HCT116 (cell line): ENCODE results near the gene OSBPL10. TPM values are rescaled to one million over a fixed set of nuclear protein-coding genes. Genes with fewer than 3 reads are reported as not detected.

Experiments used
- ATAC-seq: fragments of 200-7000 bp; cut with Tn5 transposase; 2 replicates; pipeline ENCODE4 v1.9.1; 2020; ENCODE audit warnings: mild to moderate bottlenecking, moderate library complexity
- BruUV-seq: library from RNA; stranded (reverse); fragments of 400-500 nt; replicated peaks from 2 replicates; lab custom pipeline; 2021; lab: Mats Ljungman, UMichigan
- CTCF ChIA-PET: fragments of 300-600 bp; sonication (Branson Sonifier 250); formaldehyde crosslinking; loops from one replicate; lab custom pipeline; 2021; ENCODE audit warnings: antibody characterized with exemption; lab: Charles Lee
- POLR2A ChIA-PET: fragments of 300-600, 350-600 bp; sonication (Branson Sonifier 250); formaldehyde crosslinking; loops from one replicate; lab custom pipeline; 2021; ENCODE audit warnings: antibody characterized with exemption; lab: Charles Lee
- RAD21 ChIA-PET, 2 experiments: fragments of 300-600 bp; sonication (Branson Sonifier 250); formaldehyde crosslinking; loops; one replicate each; lab custom pipeline; 2023; ENCODE audit warnings: low total read pairs in 2 of 2; ENCODE audit not compliant: uncharacterized antibody in 2 of 2, unreplicated experiment in 2 of 2, low non-redundant PET in 1 of 2; lab: Charles Lee
- DNase-seq: peaks from one replicate; pipeline ENCODE4 v3.0.0-alpha.2; 2010; ENCODE audit warnings: low read depth, low spot score
- H2AFZ ChIP-seq: fragments of 200-600 bp; shearing (Covaris generic), sonication (generic); 2 replicates; pipeline ENCODE4 v1.6.1; 2017; ENCODE audit warnings: low read depth, mixed run types, mixed read lengths, antibody characterized with exemption, low read length; ENCODE audit not compliant: poor library complexity, severe bottlenecking
- H3K27ac ChIP-seq: 2 replicates; pipeline ENCODE4 v1.5.1; 2012; ENCODE audit warnings: low read depth, low read length
- H3K27me3 ChIP-seq: fragments of 200-600 bp; sonication (generic); 2 replicates; pipeline ENCODE4 v1.6.1; 2016; ENCODE audit warnings: mixed run types, low read length, mixed read lengths; ENCODE audit not compliant: insufficient read depth
- H3K36me3 ChIP-seq, 2 experiments: fragments of 200-500 bp in 1 of 2; fragments of 200-600 bp in 1 of 2; sonication (Bioruptor generic) in 1 of 2; sonication (generic) in 1 of 2; 2 replicates each; pipeline versions ENCODE4 v1.5.1 to v1.6.1; 2014 to 2016; ENCODE audit warnings: low read length in 2 of 2, inconsistent platforms in 1 of 2, mixed read lengths in 1 of 2, mixed run types in 1 of 2; ENCODE audit not compliant: insufficient read depth in 2 of 2, control insufficient read depth in 1 of 2
- H3K4me1 ChIP-seq, 2 experiments: fragments of 200-600 bp in 1 of 2; sonication (generic) in 1 of 2; 2 replicates each; pipeline versions ENCODE4 v1.5.1 to v1.6.1; 2012 to 2017; ENCODE audit warnings: low read length in 2 of 2, inconsistent platforms in 1 of 2, mild to moderate bottlenecking in 1 of 2, mixed read lengths in 1 of 2, mixed run types in 1 of 2, moderate library complexity in 1 of 2; ENCODE audit not compliant: insufficient read depth in 2 of 2, control insufficient read depth in 1 of 2
- H3K4me2 ChIP-seq: fragments of 200-600 bp; sonication (generic); 2 replicates; pipeline ENCODE4 v1.6.1; 2017; ENCODE audit warnings: mixed run types, low read length, mixed read lengths
- H3K4me3 ChIP-seq, 2 experiments: fragments of 200-600 bp in 1 of 2; sonication (generic) in 1 of 2; replicated peaks in 1 of 2; 2 replicates each; pipeline ENCODE4 v1.5.1; 2011 to 2016; ENCODE audit warnings: low read length in 2 of 2, control low read depth in 1 of 2, low read depth in 1 of 2, mild to moderate bottlenecking in 1 of 2, mixed read lengths in 1 of 2, mixed run types in 1 of 2
- H3K79me2 ChIP-seq: fragments of 200-600 bp; sonication (generic); 2 replicates; pipeline ENCODE4 v1.6.1; 2017; ENCODE audit warnings: mild to moderate bottlenecking, mixed run types, low read length, moderate library complexity, mixed read lengths; ENCODE audit not compliant: insufficient read depth
- H3K9ac ChIP-seq: fragments of 200-600 bp; sonication (generic); 2 replicates; pipeline ENCODE4 v1.6.1; 2016; ENCODE audit warnings: low read length, mixed read lengths
- H3K9me2 ChIP-seq: fragments of 200-600 bp; sonication (generic), shearing (Covaris generic); 2 replicates; pipeline ENCODE4 v1.6.1; 2017; ENCODE audit warnings: mixed run types, mild to moderate bottlenecking, moderate library complexity; ENCODE audit not compliant: insufficient read depth
- H3K9me3 ChIP-seq, 2 experiments: fragments of 200-500 bp in 1 of 2; fragments of 200-600 bp in 1 of 2; sonication (Bioruptor generic) in 1 of 2; sonication (generic) in 1 of 2; 2 replicates each; pipeline ENCODE4 v1.6.1; 2014 to 2017; ENCODE audit warnings: low read length in 2 of 2, mixed read lengths in 2 of 2, inconsistent platforms in 1 of 2, low read depth in 1 of 2, mild to moderate bottlenecking in 1 of 2, mixed run types in 1 of 2, moderate library complexity in 1 of 2; ENCODE audit not compliant: control insufficient read depth in 1 of 2, insufficient read depth in 1 of 2
- H4K20me1 ChIP-seq: fragments of 200-600 bp; sonication (generic), shearing (Covaris generic); 2 replicates; pipeline ENCODE4 v1.6.1; 2017; ENCODE audit warnings: mixed run types, mild to moderate bottlenecking, moderate library complexity; ENCODE audit not compliant: insufficient read depth
- CEBPB ChIP-seq: IDR thresholded peaks from 2 replicates; pipeline ENCODE4 v1.6.1; 2012; ENCODE audit warnings: low read depth
- EGR1 ChIP-seq: IDR thresholded peaks from 2 replicates; pipeline ENCODE4 v1.6.1; 2012; ENCODE audit warnings: low read depth
- ELF1 ChIP-seq: IDR thresholded peaks from 2 replicates; pipeline ENCODE4 v1.6.1; 2012; ENCODE audit warnings: low read depth, borderline replicate concordance
- EZH2 ChIP-seq: fragments of 200-600 bp; sonication (generic); IDR thresholded peaks from 2 replicates; pipeline ENCODE4 v1.6.1; 2017; ENCODE audit warnings: antibody characterized with exemption, mixed run types
- EZH2phosphoT487 ChIP-seq: fragments of 200-600 bp; IDR thresholded peaks from 2 replicates; pipeline ENCODE4 v1.6.1; 2018; ENCODE audit warnings: antibody characterized with exemption, borderline replicate concordance
- MAX ChIP-seq: IDR thresholded peaks from 2 replicates; pipeline ENCODE4 v1.6.1; 2012
- POLR2A ChIP-seq: IDR thresholded peaks from 2 replicates; pipeline ENCODE4 v1.7.0; 2011; ENCODE audit warnings: borderline replicate concordance; ENCODE audit not compliant: insufficient read depth, insufficient read length; ENCODE audit errors: extremely low read depth
- SIN3A ChIP-seq: IDR thresholded peaks from 2 replicates; pipeline ENCODE4 v1.6.1; 2012; ENCODE audit warnings: low read depth
- SRF ChIP-seq: IDR thresholded peaks from 2 replicates; pipeline ENCODE4 v1.6.1; 2012; ENCODE audit warnings: low read depth
- YY1 ChIP-seq: IDR thresholded peaks from 2 replicates; pipeline ENCODE4 v1.6.1; 2011; ENCODE audit warnings: low read length, low read depth, moderate library complexity, mild to moderate bottlenecking; ENCODE audit not compliant: insufficient replicate concordance; ENCODE audit errors: extremely low read depth
- ZBTB33 ChIP-seq: IDR thresholded peaks from 2 replicates; pipeline ENCODE4 v1.6.1; 2011; ENCODE audit warnings: mild to moderate bottlenecking, low read length, moderate library complexity; ENCODE audit not compliant: insufficient replicate concordance; ENCODE audit errors: extremely low read depth
- intact Hi-C: fragments of 100-400 bp; cut with micrococcal nuclease; formaldehyde crosslinking; loops from 2 replicates; pipeline ENCODE4 v1.10.0; 2022
- total RNA-seq: library from RNA; stranded (reverse); gene quantifications from one replicate; pipeline ENCODE4 v1.2.1, GENCODE V29; 2021; ENCODE audit not compliant: unreplicated experiment
- TF ChIP-seq, protein P1 (sequence below): IDR thresholded peaks from 2 replicates; pipeline ENCODE4 v1.6.1; 2012

The OSBPL10 gene
- total RNA-seq, 1 experiment from 2014 or later, result 25.8 TPM

- intact Hi-C loops, result no loop called here
- Histone ChIP-seq H3K36me3 (peaks cover under 1 to 23% of the 10 kb centered on the region in 2 experiments; a peak in 3 of 4 replicates), H3K4me3 (no peak overlapping the region), H4K20me1 (peaks cover 3% of the 10 kb centered on the region; the same call in 1 of the 2 replicates), H3K27ac (no peak overlapping the region), H2AFZ (no peak overlapping the region), H3K9me2 (no peaks in the 10 kb centered on the region), H3K9ac (no peak overlapping the region), H3K27me3 (no peaks in the 10 kb centered on the region), H3K79me2 (no peaks in the 10 kb centered on the region), H3K9me3 (no peaks in the 10 kb centered on the region), H3K4me1 (no peaks in the 10 kb centered on the region), H3K4me2 (no peak overlapping the region)
- ChIA-PET CTCF (no interaction called here), POLR2A (no interaction called here), RAD21 (no interaction called here)
- no TSS peak for BruUV-seq
- ATAC-seq, result no peak
- TF ChIP-seq CEBPB (no peak), SIN3A (no peak), POLR2A (no peak), ELF1 (no peak), YY1 (no peak), EZH2 (no peak), SRF (no peak), EZH2phosphoT487 (no peak), MAX (no peak), ZBTB33 (no peak), EGR1 (no peak)
- TF ChIP-seq, protein P1, sequence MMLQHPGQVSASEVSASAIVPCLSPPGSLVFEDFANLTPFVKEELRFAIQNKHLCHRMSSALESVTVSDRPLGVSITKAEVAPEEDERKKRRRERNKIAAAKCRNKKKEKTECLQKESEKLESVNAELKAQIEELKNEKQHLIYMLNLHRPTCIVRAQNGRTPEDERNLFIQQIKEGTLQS, result no peak
- DNase-seq, result no peak
Measured at GRCh38 chr3:31629054-31629453, 352.0 kb downstream of the OSBPL10 start.
